HL-60/S4 treated with retinoic acid at 250 ng/mL for 4 days and 3 days (cell line): Measurements from ENCODE around the gene GTPBP4.

Experiments
- in situ Hi-C: fragments of 300-500 bp; cut with MboI; formaldehyde crosslinking; loops from 2 replicates; pipeline ENCODE4 v1.7.0; 2022; ENCODE audit warnings: low sequenced_read_pairs

The GTPBP4 gene

DNA sequence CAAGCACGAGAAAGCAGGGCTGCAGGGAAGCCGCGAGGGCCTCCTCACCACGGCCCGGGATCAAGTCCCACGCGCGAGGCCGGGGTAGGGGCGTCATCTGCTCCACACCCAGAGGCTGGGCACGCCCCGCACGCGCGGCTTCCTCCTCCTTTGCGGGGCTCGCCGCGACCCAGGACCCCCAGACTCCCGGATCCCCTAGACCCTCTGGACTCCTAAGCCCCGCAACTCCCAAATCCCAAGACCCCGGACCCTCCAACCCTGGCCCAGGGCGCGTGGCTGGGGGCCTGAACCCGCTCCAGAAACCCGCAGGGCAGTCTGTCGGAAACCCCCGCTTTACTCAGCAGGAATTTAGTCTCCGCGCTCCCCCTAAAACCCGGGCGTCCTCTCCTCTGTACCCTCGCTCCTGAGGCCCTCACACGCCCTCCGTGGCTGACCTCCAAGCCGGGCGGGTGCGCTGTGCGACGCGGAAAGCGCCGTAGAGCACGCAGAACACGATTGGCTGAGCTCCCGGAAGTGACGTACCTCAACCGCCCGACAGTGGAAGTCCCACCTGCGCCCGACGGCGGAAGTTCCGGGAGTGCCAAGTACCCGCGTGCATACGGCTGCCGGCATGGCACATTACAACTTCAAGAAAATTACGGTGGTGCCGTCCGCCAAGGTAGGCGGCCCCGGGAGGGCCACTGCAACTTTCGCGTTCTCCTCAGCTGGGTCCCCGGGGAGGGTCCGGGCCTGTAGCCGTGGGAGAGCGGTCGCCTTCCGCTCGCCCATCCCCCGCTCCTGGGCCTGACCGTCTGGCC lies at the start of gene GTPBP4:
Gene GTPBP4 (plus strand): TSS at position 565 of the 797 bp plus-strand sequence. CDS start 46 bp downstream, at position 611.
- in situ Hi-C loops: no loop called here

DNA sequence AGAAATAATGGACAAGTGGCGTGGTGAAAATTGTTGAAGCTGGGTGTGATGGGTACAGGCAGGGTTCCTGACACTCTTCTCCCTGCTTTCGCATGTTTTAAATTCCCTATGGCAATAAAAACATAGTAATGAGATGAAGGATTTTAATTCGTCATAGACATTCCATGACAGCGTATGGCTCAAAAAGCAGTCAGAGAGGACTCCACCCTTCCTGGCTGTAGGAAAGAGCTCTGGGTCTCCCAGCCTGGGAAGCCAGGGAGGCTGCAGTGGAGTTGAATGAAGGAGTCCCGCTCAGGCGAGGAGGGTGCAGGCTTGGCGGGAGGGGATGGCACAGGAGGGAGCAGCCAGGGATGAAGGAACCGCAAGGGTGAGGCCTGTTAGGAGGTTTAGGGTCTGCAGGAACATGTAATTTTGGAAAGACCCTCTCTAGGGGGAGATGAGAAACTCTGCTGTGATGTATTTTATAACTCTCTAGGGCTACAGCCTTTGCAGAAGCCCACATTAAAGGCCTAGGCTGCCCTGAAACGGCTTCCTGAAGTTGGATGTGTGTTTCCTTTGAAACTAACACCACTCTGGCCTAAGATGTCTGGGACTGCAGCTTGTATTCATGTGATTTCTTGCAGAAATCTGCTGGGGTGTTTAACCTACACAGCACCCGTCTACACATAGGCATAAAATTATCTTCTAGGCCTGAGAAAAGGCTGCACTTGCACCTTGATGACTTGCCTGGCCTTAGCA lies 49.1 kb upstream of the GTPBP4 start:
- in situ Hi-C loops: no loop called here

DNA sequence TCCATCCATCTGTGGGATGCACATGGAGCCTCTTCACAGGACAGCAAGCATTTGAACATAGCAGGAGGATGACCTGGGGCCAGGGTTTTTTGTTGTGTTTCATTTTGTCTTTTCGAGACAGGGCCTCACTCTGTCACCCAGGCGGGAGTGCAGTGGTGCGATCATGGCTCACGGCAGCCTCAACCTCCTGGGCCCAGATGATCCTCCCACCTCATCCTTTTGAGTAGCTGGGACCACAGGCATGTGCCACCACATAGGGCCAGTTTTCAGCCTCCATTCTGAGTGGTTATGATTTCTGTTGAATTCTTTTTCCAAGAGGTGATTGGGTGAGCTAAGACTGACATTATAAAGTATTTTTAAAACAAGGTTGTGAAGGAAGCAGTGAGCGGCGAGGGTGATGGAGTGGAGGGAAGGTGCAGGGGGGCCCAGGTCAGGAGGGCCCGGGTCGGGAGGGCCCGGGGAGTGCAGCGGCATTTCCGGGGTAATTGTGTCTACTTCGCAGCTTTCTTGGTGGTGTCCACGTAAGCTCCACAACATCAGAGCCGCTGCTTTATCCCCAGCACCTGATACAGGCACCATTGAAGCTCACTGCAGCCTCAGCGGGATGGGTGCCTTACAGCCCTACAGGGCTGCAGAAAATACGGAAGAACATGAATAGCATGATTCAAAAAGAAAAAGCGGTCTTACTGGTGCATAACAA lies 44.8 kb upstream of the GTPBP4 start:
- in situ Hi-C loops: no loop called here

DNA sequence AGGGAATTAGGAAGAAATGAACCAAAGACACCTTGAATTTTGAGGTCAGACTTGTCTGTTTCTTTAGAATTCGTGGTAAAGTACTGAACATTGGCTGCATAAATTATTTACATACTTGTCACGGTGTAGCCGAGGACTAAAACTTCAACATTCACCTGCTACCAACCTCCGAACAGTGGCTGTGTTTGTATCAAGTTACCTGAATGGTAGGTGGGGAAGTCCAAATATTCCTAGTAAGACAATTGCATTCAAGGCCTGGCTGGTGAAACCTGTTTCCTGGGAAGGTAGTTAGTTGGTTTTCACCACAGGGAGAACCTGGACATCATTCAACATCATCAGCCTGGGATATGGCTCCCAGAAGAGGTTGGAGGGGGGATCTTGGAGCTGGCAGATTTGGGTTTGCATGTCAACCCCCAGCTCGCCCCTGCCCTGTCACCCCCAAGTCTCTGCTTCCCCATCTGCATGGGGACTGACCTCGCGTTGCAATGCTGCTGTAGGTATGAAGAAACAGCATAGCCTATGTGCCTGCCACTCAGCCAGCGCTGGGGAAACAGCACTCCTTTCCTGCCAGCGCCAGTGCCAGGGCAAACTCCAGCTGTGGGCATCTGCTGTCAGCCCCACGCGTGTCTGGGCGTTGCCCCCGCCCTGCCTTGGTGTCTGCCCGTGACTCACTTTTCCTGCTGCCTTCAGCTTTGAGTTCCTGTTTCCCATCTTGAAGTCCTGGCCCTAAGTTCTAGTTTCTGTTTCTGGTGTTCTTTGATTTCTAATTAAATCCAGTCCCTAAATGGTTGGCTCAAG lies 44.0 kb upstream of the GTPBP4 start:
- in situ Hi-C loops: no loop called here

DNA sequence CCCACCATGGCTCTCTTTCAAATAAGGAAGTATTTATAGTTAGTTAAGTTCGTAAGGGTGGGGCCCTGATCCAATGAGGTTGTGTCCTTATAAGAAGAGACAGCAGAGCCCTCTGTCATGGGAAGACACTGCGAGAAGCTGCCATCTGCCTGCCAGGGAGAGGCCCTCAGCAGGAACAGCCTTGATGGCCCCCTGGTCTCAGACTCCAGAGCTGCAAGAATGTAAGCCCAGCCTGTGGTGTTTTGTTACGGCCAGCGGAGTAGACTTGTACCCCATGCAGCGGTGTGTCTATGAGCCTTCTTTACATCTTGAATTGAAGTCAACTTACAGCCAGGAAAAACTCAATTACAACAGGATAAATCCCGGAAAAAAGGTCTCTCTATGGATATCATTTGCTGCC lies 42.5 kb upstream of the GTPBP4 start:
- in situ Hi-C loops: no loop called here

DNA sequence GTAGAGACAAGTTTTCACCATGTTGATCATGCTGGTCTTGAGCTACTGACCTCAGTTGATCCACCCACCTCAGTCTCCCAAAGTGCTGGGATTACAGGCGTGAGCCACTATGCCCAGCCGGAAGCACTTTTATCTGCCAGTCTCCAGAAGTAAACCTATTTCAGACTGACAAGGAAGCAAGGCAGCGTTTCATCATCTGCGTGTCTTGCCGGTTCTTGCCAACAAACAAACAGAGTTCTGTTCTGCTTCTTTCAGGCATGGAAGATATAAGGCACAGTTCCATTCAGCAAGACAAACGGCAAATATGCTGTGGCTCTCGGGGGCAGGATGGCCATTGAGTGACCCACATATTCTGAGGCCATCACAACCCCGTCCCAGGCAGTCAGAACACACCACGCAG lies 41.2 kb upstream of the GTPBP4 start:
- in situ Hi-C loops: no loop called here

DNA sequence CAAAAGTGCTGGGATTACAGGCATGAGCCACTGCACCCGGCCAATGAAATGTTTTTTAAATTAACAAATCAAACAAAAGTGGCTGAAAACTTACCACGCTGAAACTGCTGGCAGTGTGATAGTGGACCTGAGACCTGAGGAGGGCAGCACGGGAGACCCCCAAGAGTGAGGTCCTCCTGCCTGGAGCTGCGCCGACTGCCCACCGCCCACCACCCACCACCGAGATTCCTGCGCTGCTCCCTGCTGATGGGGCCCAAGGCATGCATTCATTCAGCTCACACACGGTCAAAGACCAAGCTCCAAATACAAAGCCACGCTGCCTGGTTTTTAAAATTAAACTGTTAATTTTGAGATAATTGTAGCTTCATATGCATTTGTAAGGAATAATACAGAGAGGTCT lies 40.4 kb upstream of the GTPBP4 start:
- in situ Hi-C loops: no loop called here

DNA sequence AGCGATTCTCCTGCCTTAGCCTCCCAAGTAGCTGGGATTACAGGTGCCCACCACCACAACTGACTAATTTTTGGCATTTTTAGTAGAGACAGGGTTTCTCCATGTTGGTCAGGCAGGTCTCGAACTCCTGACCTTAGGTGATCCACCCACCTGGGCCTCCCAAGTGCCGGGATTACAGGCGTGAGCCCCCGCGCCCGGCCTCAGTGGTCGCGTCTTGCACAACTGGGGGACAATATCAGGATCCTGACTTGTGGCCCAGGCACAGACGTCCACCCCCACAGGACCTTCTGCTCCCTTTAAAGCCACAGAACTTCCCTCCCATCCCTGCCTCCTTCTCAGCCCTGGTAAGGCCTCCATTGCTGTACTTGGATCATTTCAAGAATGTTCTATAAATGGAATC lies 39.9 kb upstream of the GTPBP4 start:
- in situ Hi-C loops: no loop called here

DNA sequence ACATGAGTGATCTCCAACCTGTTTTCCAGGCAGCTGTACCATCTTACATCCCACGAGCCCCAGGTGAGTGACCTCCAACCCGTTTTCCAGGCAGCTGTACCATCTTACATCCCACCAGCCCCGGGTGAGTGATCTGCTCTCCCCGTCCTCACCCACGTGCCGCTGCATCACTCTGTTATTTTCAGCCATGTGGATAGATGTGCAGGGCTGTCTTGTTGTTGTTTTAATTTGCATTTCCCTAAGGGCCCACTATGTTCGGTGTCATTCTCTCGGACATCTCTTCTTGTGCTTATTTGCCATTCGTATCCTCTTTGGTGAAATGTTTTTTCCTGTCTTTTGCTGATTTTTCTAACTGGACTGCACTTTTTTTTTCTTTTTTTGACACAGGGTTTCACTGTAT lies 38.8 kb upstream of the GTPBP4 start:
- in situ Hi-C loops: no loop called here

DNA sequence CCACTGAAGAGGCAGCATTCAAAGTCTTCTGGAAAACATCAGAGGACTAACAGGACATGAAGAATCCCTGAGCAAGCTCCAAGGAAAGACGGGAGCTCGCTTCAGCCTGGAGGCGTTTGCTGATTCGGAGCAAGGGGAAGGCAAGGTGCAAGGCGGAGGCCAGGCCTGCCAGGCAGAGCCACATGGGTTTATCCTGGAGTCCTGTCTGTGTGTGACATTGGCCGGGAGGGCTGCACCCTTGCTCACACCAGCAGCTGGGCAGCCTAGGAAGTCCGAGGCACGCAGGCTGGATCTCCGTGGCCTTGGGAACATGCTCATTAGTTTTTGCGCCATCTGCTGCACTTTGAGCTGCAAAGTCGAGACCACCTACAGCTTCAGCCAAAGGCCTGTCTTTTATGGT lies 34.4 kb upstream of the GTPBP4 start:
- in situ Hi-C loops: no loop called here

DNA sequence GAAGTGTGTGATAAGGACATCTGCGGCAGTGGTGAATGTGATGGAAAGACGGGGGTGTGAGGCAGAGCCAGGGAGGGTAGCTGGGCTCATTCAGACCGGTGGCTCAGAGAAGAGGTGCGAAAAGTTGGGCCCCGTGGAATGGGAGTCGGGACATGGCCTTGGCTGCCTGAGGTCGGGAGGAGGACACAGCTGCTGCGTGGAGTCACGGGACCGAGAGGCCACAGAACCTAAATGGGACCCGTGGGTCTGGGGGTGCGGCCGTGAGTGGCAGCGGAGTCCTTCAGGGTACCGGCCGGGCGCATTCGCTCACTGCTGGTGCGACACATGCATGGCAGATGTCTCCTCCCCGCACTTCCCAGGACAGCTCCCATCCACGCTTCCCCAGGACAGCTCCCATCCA lies 33.8 kb upstream of the GTPBP4 start:
- in situ Hi-C loops: no loop called here

DNA sequence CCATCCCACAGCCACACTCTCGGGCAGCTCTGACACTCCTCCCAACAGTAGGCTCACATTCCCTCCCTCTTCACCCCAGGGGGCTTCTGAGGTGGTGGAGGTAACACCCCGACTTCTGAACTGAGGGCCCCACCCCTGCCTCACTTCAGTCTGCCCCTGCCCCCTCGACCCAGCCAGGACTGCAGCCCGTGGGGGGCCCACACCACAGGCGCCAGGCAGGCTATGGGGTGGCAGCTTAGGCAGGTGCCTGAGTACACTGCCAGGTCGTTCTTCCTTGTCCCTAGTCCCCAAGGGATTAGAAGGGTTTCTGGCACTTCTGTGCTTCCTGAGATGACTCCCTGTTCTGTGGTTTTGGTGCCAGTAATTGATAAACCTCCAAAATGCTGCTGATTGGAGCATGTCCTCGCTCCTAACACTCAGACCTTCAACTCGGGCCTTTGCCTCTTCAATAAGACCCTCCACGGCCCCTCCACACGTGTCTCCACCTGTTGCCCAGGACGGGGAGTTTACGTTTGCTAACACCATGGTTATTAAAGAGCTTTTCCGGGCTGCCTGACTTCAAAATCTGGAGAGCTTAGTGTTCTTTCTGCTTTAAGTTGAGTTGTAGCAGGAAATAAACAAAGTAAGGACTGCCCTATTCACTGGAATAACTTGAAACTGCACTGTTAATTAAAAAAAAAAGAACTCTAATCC lies 33.0 kb upstream of the GTPBP4 start:
- in situ Hi-C loops: no loop called here

DNA sequence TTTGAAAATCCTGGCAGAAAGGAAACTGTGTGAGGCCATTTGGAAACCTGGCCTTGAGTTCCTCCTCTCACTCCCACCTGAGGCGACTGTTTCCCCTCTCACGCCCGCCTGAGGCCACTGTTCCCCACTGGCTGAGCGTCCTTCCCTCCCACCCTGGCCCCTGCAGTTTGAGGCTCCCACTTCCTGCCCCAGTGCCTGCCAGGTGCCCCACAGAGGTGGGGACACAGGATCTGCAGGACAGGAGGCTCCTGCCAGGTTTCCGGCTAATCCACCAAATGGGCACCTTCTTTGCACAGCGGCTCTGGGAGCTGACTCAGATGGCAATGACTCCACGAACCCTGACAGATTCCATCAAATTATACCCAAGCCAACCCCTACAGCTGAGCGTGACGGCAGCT lies 32.4 kb upstream of the GTPBP4 start:
- in situ Hi-C loops: no loop called here

DNA sequence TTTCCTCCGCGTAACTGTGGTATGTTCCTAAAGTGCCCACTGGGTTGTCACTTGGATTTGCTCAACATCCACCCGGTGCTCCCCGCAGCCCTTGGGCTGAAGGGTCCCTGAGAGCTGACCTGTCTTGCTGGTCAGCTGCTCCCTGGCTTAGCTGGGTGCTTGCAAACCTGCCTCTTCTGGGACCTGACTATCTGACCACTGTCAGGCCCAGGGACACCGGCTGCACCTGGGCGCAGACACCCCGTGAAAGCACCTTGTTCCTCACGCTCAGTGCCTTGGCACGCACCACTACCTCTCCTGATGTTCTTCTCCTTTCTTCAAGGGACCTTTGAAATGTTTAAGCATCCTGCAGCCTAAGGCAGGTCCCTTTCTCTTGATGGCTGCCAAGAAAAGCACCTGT lies 30.1 kb upstream of the GTPBP4 start:
- in situ Hi-C loops: no loop called here

DNA sequence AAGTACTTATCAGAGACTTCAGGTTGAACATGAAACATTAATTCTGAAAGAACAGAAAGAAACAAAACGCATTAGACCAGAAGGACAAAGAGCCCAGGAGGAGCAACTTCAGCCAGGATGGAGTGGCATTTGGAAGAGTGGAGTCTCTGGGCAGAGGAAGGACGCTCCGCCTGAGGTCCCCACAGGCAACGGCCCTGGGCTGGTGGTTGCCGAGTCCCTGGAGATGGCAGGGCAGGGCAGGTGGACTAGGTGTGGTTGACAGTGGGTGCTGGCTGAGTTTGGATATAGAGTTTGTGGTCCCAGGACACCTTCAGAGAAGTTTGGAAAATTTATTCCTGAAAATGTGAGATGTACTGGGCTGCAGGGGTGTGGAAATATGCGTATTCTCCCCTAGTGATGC lies 29.4 kb upstream of the GTPBP4 start:
- in situ Hi-C loops: no loop called here

DNA sequence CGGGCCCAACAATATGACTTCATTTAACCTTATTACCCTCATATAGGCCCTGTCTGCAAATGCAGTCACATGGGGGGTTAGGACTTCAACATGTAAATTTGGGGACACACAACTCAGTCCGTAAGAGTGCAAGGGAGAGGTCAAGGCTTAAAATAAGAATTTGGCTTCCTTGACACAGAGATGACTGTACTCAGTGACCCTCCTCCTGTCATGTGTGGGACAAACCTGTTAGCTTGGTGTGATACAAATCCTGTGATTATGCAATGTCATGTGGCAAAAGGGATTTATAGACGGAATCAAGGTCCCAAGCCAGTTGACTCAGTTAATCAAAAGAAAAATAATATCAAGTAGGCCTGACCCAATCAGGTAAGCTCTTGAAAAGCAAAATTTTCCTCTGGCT lies 25.9 kb upstream of the GTPBP4 start:
- in situ Hi-C loops: no loop called here

DNA sequence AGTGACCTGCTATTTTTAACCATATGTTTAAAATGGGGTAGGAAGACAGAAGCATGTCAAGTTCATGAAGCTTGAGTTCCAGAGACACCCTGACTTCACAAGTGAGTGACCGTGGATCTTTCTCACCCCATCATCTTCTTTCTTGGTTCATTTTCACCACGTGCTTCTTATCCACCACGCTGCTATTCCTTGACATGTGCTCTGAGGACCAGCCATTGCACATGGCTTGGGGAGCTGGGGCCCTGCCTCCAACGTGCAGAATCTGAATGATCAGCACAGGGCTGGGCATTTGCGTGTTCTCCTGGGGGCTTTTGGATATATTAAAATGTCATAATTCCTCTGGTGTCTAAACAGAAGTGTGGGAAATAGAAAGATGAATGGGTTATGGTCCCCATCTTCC lies 25.0 kb upstream of the GTPBP4 start:
- in situ Hi-C loops: no loop called here

DNA sequence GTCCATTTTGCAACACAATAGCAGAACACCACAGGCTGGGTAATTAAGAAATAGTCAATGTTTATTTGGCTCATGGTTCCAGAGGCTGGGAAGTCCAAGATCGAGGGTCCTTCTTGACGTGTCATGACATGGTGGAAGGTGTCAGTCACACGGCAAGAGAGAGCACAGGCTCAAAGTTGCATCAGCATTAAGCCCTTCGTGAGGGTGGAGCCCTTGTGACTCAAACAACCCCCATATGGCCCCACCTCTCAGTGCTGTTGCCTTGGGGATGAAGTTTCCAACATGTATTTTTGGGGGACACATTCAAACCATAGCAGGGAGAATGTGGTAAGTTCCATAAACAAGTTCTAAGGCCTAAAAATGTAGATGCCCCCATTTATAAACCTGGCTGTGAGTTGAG lies 24.6 kb upstream of the GTPBP4 start:
- in situ Hi-C loops: no loop called here

DNA sequence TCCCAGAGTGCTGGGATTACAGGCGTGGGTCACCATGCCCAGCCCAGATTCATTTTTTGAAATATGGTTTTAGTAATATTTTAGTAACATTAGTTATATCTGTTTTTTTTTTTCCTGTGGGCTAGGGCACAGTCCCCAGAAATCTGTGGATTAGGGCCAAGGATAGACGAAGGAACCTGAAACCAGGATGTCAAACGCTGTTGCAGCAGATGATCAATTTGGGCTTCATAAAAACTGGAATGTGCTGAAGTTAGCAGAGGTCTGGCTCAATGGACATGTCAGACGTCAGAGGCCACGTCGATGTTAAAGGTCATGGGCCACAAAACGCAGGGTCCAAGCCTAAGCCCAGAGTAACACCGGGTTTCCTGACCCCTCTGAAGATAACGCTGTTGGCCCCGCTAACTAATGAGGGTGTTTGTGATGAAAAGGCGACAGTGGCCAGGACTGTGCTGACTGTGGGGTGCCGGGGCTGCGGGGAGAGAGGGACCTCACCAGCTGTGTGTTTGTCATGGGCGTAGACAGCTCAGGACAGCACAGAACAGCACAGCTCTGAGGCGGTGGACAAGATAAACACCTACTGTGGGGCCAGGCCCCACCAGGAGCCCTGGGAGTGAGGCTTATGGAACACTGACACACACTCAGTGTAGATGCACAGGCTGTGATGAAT lies 23.8 kb upstream of the GTPBP4 start:
- in situ Hi-C loops: no loop called here

DNA sequence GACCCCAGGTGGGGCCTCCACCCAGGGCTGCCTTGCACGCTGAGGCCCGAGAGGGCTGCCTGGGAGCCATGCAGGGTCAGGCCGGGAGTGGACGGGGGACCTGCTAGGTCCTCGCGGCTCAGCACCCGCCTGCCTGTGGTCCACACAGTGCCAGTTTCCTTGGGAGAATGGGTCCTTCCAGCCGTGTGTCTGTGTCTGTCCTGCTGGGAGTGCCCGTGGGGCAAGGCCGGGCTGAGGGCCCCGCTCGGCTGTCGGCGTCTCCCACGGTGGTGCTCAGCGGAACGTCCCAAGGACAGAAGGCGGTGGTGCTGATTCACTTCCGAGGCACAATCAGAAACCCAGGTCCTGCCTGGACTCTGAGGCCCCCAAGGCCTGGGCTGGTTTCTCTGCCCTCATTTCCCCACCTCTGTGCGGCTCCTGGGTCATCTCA lies 23.2 kb upstream of the GTPBP4 start:
- in situ Hi-C loops: no loop called here
